ENCODE measurements around the gene KRTAP10-1.
"Not testable (repeated sequence)": the region's sequence is repeated elsewhere in the genome, so short reads cannot be mapped to it uniquely, and the experiment has no call there.

Gene KRTAP10-1

GRCh38 chr21:44503901-44504399, 36.0 kb downstream of the KRTAP10-1 start:
- POLR2A ChIA-PET = interaction anchor here (0.6 kb wide), 1 partner anchor 369 kb away, joined by 3 read pairs; the partner anchor contains the start of gene PTTG1IP
- no peak for DNase-seq (ENCODE audit: extremely low spot score)
- CTCF ChIA-PET = no interaction called here
- TF ChIP-seq PKNOX1 (IDR thresholded peaks at IDR 0.05) (no peak), ARNT (IDR thresholded peaks at IDR 0.05) (no peak), ZNF384 (IDR thresholded peaks at IDR 0.05) (no peak)

- CTCF ChIA-PET; POLR2A ChIA-PET; DNase-seq (ENCODE audit: extremely low spot score): not testable (repeated sequence)
Measured at GRCh38 chr21:44503006-44503889, 36.7 kb downstream of the KRTAP10-1 start.

DNA sequence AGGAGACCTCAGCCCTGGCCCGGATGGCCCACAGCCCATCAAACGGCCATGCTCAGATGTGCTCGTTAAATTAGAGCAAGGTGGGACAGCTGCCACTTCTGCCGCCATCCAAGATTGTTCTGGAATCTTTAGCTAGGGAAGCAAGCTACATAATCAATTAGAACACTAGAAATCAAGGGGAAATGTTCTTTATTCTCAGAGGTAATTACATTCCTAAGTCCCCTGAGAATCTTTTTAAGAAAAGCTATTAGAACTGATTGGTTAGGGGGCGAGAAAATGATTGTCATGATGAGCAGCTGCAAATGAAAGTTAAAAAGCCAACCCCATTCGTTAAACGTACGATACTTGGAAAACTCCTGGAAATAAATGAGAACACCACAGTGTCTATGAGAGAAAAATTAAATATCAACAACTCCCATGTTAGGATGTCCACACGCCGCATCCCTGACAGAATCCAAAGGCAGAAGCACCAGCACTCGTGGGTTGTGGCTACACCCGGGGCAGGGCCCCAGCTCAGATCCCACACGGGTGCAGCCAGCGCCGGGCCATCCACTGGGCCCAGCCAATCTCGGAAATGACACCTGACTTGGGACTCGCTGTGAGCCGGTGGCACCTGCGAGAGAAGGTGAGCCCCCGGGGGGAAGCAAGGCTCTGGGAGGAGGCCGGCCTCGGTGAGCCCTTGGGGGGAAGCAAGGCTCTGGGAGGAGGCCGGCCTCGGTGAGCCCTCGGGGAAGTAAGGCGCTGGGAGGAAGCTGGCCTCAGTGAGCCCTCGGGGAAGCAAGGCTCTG, 37.6 kb downstream of the KRTAP10-1 start:
- TF ChIP-seq LEF1 (IDR thresholded peaks at IDR 0.05; ENCODE audit: borderline replicate concordance) (no peak), SP1 (IDR thresholded peaks at IDR 0.05) (no peak), ZNF384 (IDR thresholded peaks at IDR 0.05) (no peak), NFRKB (IDR thresholded peaks at IDR 0.05) (no peak), HDGF (IDR thresholded peaks at IDR 0.05; ENCODE audit: borderline replicate concordance) (no peak), CTBP1 (IDR thresholded peaks at IDR 0.05; ENCODE audit: borderline replicate concordance) (no peak), FOXM1 (IDR thresholded peaks at IDR 0.05; ENCODE audit: borderline replicate concordance) (no peak), FOXK2 (IDR thresholded peaks at IDR 0.05) (no peak)
- CTCF ChIA-PET = interaction anchor here (0.9 kb wide), 1 partner anchor 8 kb away, joined by 5 read pairs; no protein-coding TSS in a partner anchor
- no peak for DNase-seq (ENCODE audit: extremely low spot score)
- POLR2A ChIA-PET = no interaction called here

- CTCF ChIA-PET = no interaction called here
- TF ChIP-seq ELF4 (IDR thresholded peaks at IDR 0.05) (no peak), CTBP1 (IDR thresholded peaks at IDR 0.05; ENCODE audit: borderline replicate concordance) (no peak), FOXK2 (IDR thresholded peaks at IDR 0.05) (no peak), SUZ12 (IDR thresholded peaks at IDR 0.05) (no peak), L3MBTL2 (conservative IDR thresholded peaks at IDR 0.05) (no peak), FOXM1 (IDR thresholded peaks at IDR 0.05; ENCODE audit: borderline replicate concordance) (no peak), ZNF384 (IDR thresholded peaks at IDR 0.05) (no peak), BHLHE40 (IDR thresholded peaks at IDR 0.05; ENCODE audit: borderline replicate concordance) (no peak), SP1 (IDR thresholded peaks at IDR 0.05) (no peak), HDGF (IDR thresholded peaks at IDR 0.05; ENCODE audit: borderline replicate concordance) (no peak), TARDBP (IDR thresholded peaks at IDR 0.05) (no peak), LEF1 (IDR thresholded peaks at IDR 0.05; ENCODE audit: borderline replicate concordance) (no peak)
- POLR2A ChIA-PET = no interaction called here
- DNase-seq (ENCODE audit: extremely low spot score) = no peak
Measured at GRCh38 chr21:44500111-44500510, 39.9 kb downstream of the KRTAP10-1 start.

DNA sequence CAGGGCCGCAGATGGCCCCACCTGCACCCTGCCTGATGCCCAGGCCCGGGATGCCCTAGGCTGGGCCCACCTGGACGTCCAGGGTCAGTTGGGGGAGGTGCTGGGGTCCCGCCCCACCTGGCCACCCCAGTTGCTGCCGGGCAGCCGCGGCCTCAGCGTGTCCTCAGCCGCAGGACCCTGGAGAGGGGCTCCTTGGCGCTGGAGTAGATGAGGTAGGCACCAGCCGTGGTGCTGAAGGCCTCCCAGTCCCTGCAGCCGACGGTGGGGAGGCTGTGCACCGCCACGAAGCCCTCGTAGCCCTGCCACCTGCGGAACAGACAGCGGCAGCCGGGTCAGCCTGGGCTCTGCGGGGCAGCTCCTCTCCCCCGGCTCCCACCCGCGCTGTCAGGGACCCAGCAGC, 40.4 kb downstream of the KRTAP10-1 start:
- no peak for DNase-seq (ENCODE audit: extremely low spot score)
- ChIA-PET CTCF (no interaction called here), POLR2A (no interaction called here)
- TF ChIP-seq ARNT (IDR thresholded peaks at IDR 0.05) = no peak
- no peak for TF ChIP-seq HDGF (IDR thresholded peaks at IDR 0.05; ENCODE audit: borderline replicate concordance)
- no peak for TF ChIP-seq TARDBP (IDR thresholded peaks at IDR 0.05)
- TF ChIP-seq L3MBTL2 (conservative IDR thresholded peaks at IDR 0.05) = no peak
- no peak for TF ChIP-seq BHLHE40 (IDR thresholded peaks at IDR 0.05; ENCODE audit: borderline replicate concordance)
- no peak for TF ChIP-seq ZNF384 (IDR thresholded peaks at IDR 0.05)
- TF ChIP-seq CTBP1 (IDR thresholded peaks at IDR 0.05; ENCODE audit: borderline replicate concordance) = no peak
- TF ChIP-seq PKNOX1 (IDR thresholded peaks at IDR 0.05) = no peak
- TF ChIP-seq SP1 (IDR thresholded peaks at IDR 0.05) = no peak
- no peak for TF ChIP-seq FOXA1 (IDR thresholded peaks at IDR 0.05)
- TF ChIP-seq FOXM1 (IDR thresholded peaks at IDR 0.05; ENCODE audit: borderline replicate concordance) = no peak
- TF ChIP-seq ELF4 (IDR thresholded peaks at IDR 0.05) = no peak
- no peak for TF ChIP-seq LEF1 (IDR thresholded peaks at IDR 0.05; ENCODE audit: borderline replicate concordance)
- no peak for TF ChIP-seq SUZ12 (IDR thresholded peaks at IDR 0.05)
- TF ChIP-seq FOXK2 (IDR thresholded peaks at IDR 0.05) = no peak
- no peak for TF ChIP-seq NFRKB (IDR thresholded peaks at IDR 0.05)

- CTCF ChIA-PET = no interaction called here
- POLR2A ChIA-PET = no interaction called here
- TF ChIP-seq LEF1 (IDR thresholded peaks at IDR 0.05; ENCODE audit: borderline replicate concordance) = no peak
- no peak for TF ChIP-seq L3MBTL2 (conservative IDR thresholded peaks at IDR 0.05)
- TF ChIP-seq SP1 (IDR thresholded peaks at IDR 0.05) = no peak
- no peak for TF ChIP-seq SUZ12 (IDR thresholded peaks at IDR 0.05)
- no peak for TF ChIP-seq FOXM1 (IDR thresholded peaks at IDR 0.05; ENCODE audit: borderline replicate concordance)
- no peak for TF ChIP-seq ELF4 (IDR thresholded peaks at IDR 0.05)
- no peak for TF ChIP-seq TARDBP (IDR thresholded peaks at IDR 0.05)
- no peak for TF ChIP-seq ZNF384 (IDR thresholded peaks at IDR 0.05)
- TF ChIP-seq BHLHE40 (IDR thresholded peaks at IDR 0.05; ENCODE audit: borderline replicate concordance) = no peak
- no peak for TF ChIP-seq PKNOX1 (IDR thresholded peaks at IDR 0.05)
- no peak for TF ChIP-seq FOXA1 (IDR thresholded peaks at IDR 0.05)
- no peak for TF ChIP-seq NFRKB (IDR thresholded peaks at IDR 0.05)
- no peak for DNase-seq (ENCODE audit: extremely low spot score)
Measured at GRCh38 chr21:44499211-44499560, 40.8 kb downstream of the KRTAP10-1 start.

Measured in HEK293T (cell line).